Measurements from ENCODE around the gene RNF212B.

RNF212B gene

GRCh38 chr14:23258256-23258655 lies 20.5 kb downstream of the RNF212B start:
- TF ChIP-seq BCL11B (tag by site-specific recombination; IDR thresholded peaks at IDR 0.05; ENCODE audit: low read depth) (no peak), ZNF16 (tag by site-specific recombination; IDR thresholded peaks at IDR 0.05; ENCODE audit: low read depth) (no peak), ZSCAN16 (tag by site-specific recombination; IDR thresholded peaks at IDR 0.05) (no peak), ZNF37A (tag by site-specific recombination; IDR thresholded peaks at IDR 0.05) (no peak), ZNF585B (tag by site-specific recombination; IDR thresholded peaks at IDR 0.05) (no peak), ZNF341 (tag by site-specific recombination; IDR thresholded peaks at IDR 0.05; ENCODE audit: low read depth) (no peak), ZNF548 (tag by site-specific recombination; IDR thresholded peaks at IDR 0.05) (no peak), ATF2 (tag by site-specific recombination; IDR thresholded peaks at IDR 0.05; ENCODE audit: low read depth) (no peak), RBAK (tag by site-specific recombination; IDR thresholded peaks at IDR 0.05) (no peak), TSHZ1 (tag by site-specific recombination; IDR thresholded peaks at IDR 0.05; ENCODE audit: borderline replicate concordance) (no peak), ZBTB8A (tag by site-specific recombination; IDR thresholded peaks at IDR 0.05) (no peak), ZNF544 (tag by site-specific recombination; IDR thresholded peaks at IDR 0.05) (no peak), ZNF248 (tag by site-specific recombination; IDR thresholded peaks at IDR 0.05) (no peak), ZNF202 (tag by site-specific recombination; IDR thresholded peaks at IDR 0.05; ENCODE audit: borderline replicate concordance) (no peak), ZNF692 (tag by site-specific recombination; IDR thresholded peaks at IDR 0.05) (no peak), ZNF639 (tag by site-specific recombination; IDR thresholded peaks at IDR 0.05) (no peak), ZBTB26 (tag by site-specific recombination; optimal IDR thresholded peaks at IDR 0.05) (no peak), ZBTB7A (tag by site-specific recombination; IDR thresholded peaks at IDR 0.05; ENCODE audit: low read depth) (no peak), ZNF701 (tag by site-specific recombination; IDR thresholded peaks at IDR 0.05) (no peak)
- no peaks in the 10 kb centered on the region for H3K9me3 ChIP-seq (ENCODE audit: control insufficient read depth, insufficient read depth, low read depth, low read length)
- H3K27ac ChIP-seq (ENCODE audit: extremely low read depth, low read depth, low read length), result no peak overlapping the region
- H3K4me1 ChIP-seq (ENCODE audit: control insufficient read depth, insufficient read depth, low read length), result no peaks in the 10 kb centered on the region
- H3K4me3 ChIP-seq (ENCODE audit: low read depth, low read length), result no peak overlapping the region
- CTCF ChIA-PET, result interaction anchor here (0.6 to 2.5 kb wide), 3 partner anchors 137 to 830 kb away, joined by 3 to 10 read pairs (median 3); no protein-coding TSS in a partner anchor
- H3K36me3 ChIP-seq (ENCODE audit: control insufficient read depth in 2 of 2, insufficient read depth in 1 of 2, low read length in 2 of 2), result no peaks in the 10 kb centered on the region
- POLR2A ChIA-PET, result no interaction called here

All from HEK293 (cell line).